ENCODE measurements around the gene TFAP2E. TPM values are rescaled to one million over a fixed set of nuclear protein-coding genes. Genes with fewer than 3 reads are reported as not detected.

Gene TFAP2E
- polyA plus RNA-seq, 1 donor from 2014 or later: 7.0 TPM

DNA sequence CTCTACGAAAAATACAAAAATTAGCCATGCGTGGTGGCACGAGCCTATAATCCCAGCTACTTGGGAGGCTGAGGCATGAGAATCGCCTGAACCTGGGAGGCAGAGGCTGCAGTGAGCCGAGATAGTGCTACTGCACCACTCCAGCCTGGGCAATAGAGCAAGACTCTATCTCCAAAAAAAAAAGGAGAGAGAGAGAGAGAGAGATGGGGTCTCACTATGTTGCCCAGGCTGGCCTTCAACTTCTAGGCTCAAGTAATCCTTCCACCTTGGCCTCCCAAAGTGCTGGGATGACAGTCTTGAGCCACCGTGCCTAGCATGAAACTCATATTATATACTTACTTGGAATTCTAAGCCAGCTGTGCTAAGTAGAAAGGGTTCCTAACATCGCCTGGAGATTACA is 38.5 kb downstream of the TFAP2E start:
- H3K27ac ChIP-seq (ENCODE audit: low read length): no peak overlapping the region
- no peak for TF ChIP-seq TAF1 (IDR thresholded peaks at IDR 0.05; ENCODE audit: low read depth)
- TF ChIP-seq, protein P1, sequence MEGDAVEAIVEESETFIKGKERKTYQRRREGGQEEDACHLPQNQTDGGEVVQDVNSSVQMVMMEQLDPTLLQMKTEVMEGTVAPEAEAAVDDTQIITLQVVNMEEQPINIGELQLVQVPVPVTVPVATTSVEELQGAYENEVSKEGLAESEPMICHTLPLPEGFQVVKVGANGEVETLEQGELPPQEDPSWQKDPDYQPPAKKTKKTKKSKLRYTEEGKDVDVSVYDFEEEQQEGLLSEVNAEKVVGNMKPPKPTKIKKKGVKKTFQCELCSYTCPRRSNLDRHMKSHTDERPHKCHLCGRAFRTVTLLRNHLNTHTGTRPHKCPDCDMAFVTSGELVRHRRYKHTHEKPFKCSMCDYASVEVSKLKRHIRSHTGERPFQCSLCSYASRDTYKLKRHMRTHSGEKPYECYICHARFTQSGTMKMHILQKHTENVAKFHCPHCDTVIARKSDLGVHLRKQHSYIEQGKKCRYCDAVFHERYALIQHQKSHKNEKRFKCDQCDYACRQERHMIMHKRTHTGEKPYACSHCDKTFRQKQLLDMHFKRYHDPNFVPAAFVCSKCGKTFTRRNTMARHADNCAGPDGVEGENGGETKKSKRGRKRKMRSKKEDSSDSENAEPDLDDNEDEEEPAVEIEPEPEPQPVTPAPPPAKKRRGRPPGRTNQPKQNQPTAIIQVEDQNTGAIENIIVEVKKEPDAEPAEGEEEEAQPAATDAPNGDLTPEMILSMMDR (IDR thresholded peaks at IDR 0.05; ENCODE audit: poor library complexity, severe bottlenecking): no peak
- TF ChIP-seq EZH2 (IDR thresholded peaks at IDR 0.05; ENCODE audit: borderline replicate concordance, insufficient read depth, low read length, poor library complexity, severe bottlenecking): no peak
- TF ChIP-seq MXI1 (conservative IDR thresholded peaks at IDR 0.05; ENCODE audit: poor library complexity, severe bottlenecking): no peak
- TF ChIP-seq SMC3 (conservative IDR thresholded peaks at IDR 0.05; ENCODE audit: poor library complexity): no peak
- TF ChIP-seq RAD21 (conservative IDR thresholded peaks at IDR 0.05): no peak
- TF ChIP-seq, protein P2, sequence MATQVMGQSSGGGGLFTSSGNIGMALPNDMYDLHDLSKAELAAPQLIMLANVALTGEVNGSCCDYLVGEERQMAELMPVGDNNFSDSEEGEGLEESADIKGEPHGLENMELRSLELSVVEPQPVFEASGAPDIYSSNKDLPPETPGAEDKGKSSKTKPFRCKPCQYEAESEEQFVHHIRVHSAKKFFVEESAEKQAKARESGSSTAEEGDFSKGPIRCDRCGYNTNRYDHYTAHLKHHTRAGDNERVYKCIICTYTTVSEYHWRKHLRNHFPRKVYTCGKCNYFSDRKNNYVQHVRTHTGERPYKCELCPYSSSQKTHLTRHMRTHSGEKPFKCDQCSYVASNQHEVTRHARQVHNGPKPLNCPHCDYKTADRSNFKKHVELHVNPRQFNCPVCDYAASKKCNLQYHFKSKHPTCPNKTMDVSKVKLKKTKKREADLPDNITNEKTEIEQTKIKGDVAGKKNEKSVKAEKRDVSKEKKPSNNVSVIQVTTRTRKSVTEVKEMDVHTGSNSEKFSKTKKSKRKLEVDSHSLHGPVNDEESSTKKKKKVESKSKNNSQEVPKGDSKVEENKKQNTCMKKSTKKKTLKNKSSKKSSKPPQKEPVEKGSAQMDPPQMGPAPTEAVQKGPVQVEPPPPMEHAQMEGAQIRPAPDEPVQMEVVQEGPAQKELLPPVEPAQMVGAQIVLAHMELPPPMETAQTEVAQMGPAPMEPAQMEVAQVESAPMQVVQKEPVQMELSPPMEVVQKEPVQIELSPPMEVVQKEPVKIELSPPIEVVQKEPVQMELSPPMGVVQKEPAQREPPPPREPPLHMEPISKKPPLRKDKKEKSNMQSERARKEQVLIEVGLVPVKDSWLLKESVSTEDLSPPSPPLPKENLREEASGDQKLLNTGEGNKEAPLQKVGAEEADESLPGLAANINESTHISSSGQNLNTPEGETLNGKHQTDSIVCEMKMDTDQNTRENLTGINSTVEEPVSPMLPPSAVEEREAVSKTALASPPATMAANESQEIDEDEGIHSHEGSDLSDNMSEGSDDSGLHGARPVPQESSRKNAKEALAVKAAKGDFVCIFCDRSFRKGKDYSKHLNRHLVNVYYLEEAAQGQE (IDR thresholded peaks at IDR 0.05; ENCODE audit: borderline replicate concordance): no peak
- no peak for TF ChIP-seq EP300 (conservative IDR thresholded peaks at IDR 0.05; ENCODE audit: poor library complexity, severe bottlenecking)
- no peak for TF ChIP-seq POLR2AphosphoS5 (IDR thresholded peaks at IDR 0.05)
- H3K79me2 ChIP-seq (replicated peaks; ENCODE audit: insufficient read depth, low read length): no peaks in the 10 kb centered on the region
- no peaks in the 10 kb centered on the region for H3K27me3 ChIP-seq (ENCODE audit: insufficient read depth, low read depth, low read length)
- no peaks in the 10 kb centered on the region for H3K9me2 ChIP-seq (ENCODE audit: insufficient read depth, low read length)
- H3K9me3 ChIP-seq (ENCODE audit: low read length): no peaks in the 10 kb centered on the region
- no peak overlapping the region for H3K4me3 ChIP-seq (ENCODE audit: low read length)
- no peak overlapping the region for H2AFZ ChIP-seq (ENCODE audit: low read depth, low read length)
- H3K36me3 ChIP-seq (ENCODE audit: insufficient read depth, low read length): peaks cover 5% of the 10 kb centered on the region
- H4K20me1 ChIP-seq (ENCODE audit: insufficient read depth): no peaks in the 10 kb centered on the region
- no peak overlapping the region for H3K4me2 ChIP-seq (ENCODE audit: low read length)
- H3K9ac ChIP-seq (ENCODE audit: low read length): no peak overlapping the region
- no peaks in the 10 kb centered on the region for H3F3A ChIP-seq (ENCODE audit: insufficient read depth, low read length, poor library complexity, severe bottlenecking)

DNA sequence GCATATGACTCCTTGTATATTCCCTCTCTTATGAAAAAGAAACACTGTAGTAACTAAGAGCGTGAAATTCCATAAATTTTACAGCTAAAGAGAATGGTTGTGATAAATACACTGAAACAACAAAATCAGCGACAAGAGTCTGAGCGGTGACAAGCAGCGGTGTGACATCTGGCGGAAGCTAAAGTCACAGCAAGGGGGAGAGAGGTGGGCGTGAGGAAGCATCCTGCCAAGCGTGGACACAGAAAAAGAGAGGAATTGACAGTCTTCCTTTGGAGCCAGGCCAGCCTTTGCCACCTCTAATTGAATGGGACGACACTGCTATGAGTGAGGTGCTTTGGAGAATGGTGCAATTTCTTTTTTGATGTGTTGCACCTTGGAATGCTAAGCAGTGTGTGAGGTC is 42.3 kb downstream of the TFAP2E start:
- H2AFZ ChIP-seq (ENCODE audit: low read depth, low read length): no peak overlapping the region
- H3K79me2 ChIP-seq (replicated peaks; ENCODE audit: insufficient read depth, low read length): no peaks in the 10 kb centered on the region
- no peak overlapping the region for H3K4me3 ChIP-seq (ENCODE audit: low read length)
- H3F3A ChIP-seq (ENCODE audit: insufficient read depth, low read length, poor library complexity, severe bottlenecking): no peaks in the 10 kb centered on the region
- H3K9me3 ChIP-seq (ENCODE audit: low read length): no peaks in the 10 kb centered on the region
- no peak overlapping the region for H3K9ac ChIP-seq (ENCODE audit: low read length)
- no peaks in the 10 kb centered on the region for H4K20me1 ChIP-seq (ENCODE audit: insufficient read depth)
- no peak overlapping the region for H3K4me2 ChIP-seq (ENCODE audit: low read length)
- H3K9me2 ChIP-seq (ENCODE audit: insufficient read depth, low read length): no peaks in the 10 kb centered on the region
- no peak overlapping the region for H3K27ac ChIP-seq (ENCODE audit: low read length)
- TF ChIP-seq SMC3 (conservative IDR thresholded peaks at IDR 0.05; ENCODE audit: poor library complexity): no peak
- TF ChIP-seq, protein P2 (IDR thresholded peaks at IDR 0.05; ENCODE audit: borderline replicate concordance): no peak
- no peak for TF ChIP-seq POLR2AphosphoS5 (IDR thresholded peaks at IDR 0.05)
- no peak for TF ChIP-seq RAD21 (conservative IDR thresholded peaks at IDR 0.05)
- no peak for TF ChIP-seq TAF1 (IDR thresholded peaks at IDR 0.05; ENCODE audit: low read depth)
- no peak for TF ChIP-seq EP300 (conservative IDR thresholded peaks at IDR 0.05; ENCODE audit: poor library complexity, severe bottlenecking)
- TF ChIP-seq EZH2 (IDR thresholded peaks at IDR 0.05; ENCODE audit: borderline replicate concordance, insufficient read depth, low read length, poor library complexity, severe bottlenecking): no peak
- H3K27me3 ChIP-seq (ENCODE audit: insufficient read depth, low read depth, low read length): no peaks in the 10 kb centered on the region
- H3K36me3 ChIP-seq (ENCODE audit: insufficient read depth, low read length): no peaks in the 10 kb centered on the region
